ENCODE results near the gene SLC4A9.
A peak's percentile ranks its signal among the peaks of the same experiment; 100 is the strongest.

Gene SLC4A9

GRCh38 chr5:140400730-140401361 lies 40.9 kb downstream of the SLC4A9 start:
- H3K27ac ChIP-seq (ENCODE audit: low read depth, low read length, poor library complexity, severe bottlenecking), result peak overlapping the region; percentile 83
- H3K4me1 ChIP-seq (ENCODE audit: insufficient read depth, low read length, severe bottlenecking), result peaks cover 37% of the 10 kb centered on the region
- H3K9me3 ChIP-seq (ENCODE audit: low read length), result no peaks in the 10 kb centered on the region
- no peaks in the 10 kb centered on the region for H3K9me2 ChIP-seq (ENCODE audit: low read depth, low read length)
- H2AFZ ChIP-seq (ENCODE audit: low read length), result no peak overlapping the region
- peaks cover 5% of the 10 kb centered on the region; the same call in 1 of the 2 replicates for H3K36me3 ChIP-seq (ENCODE audit: insufficient read depth, low read length)
- TF ChIP-seq EZH2 (IDR thresholded peaks at IDR 0.05; ENCODE audit: borderline replicate concordance, low read length) (no peak), CTCF (IDR thresholded peaks at IDR 0.05; ENCODE audit: low read length) (no peak)
- H3F3A ChIP-seq (ENCODE audit: insufficient read depth, low read length), result no peaks in the 10 kb centered on the region
- H3K27me3 ChIP-seq (ENCODE audit: insufficient read depth, low read length), result no peaks in the 10 kb centered on the region
- H3K4me3 ChIP-seq (ENCODE audit: low read depth, low read length, poor library complexity, severe bottlenecking), result peak overlapping the region; percentile 87
- H3K79me2 ChIP-seq (ENCODE audit: insufficient read depth, low read length), result peaks cover 56% of the 10 kb centered on the region
- no peaks in the 10 kb centered on the region for H4K20me1 ChIP-seq (ENCODE audit: insufficient read depth, low read length)
- peak overlapping the region; percentile 87 for H3K9ac ChIP-seq (ENCODE audit: low read length)
- H3K4me2 ChIP-seq (ENCODE audit: low read length), result peak overlapping the region; percentile 84

- no peaks in the 10 kb centered on the region for H4K20me1 ChIP-seq (ENCODE audit: insufficient read depth, low read length)
- peak within 1 kb of the TSS; percentile 87 for H3K9ac ChIP-seq (ENCODE audit: low read length)
- H2AFZ ChIP-seq (ENCODE audit: low read length), result no peak within 1 kb of the TSS
- H3K4me3 ChIP-seq (ENCODE audit: low read depth, low read length, poor library complexity, severe bottlenecking), result peak within 1 kb of the TSS; percentile 87
- TF ChIP-seq EZH2 (IDR thresholded peaks at IDR 0.05; ENCODE audit: borderline replicate concordance, low read length), result no peak
- TF ChIP-seq CTCF (IDR thresholded peaks at IDR 0.05; ENCODE audit: low read length), result no peak
- peak within 1 kb of the TSS; percentile 83 for H3K27ac ChIP-seq (ENCODE audit: low read depth, low read length, poor library complexity, severe bottlenecking)
- H3K27me3 ChIP-seq (ENCODE audit: insufficient read depth, low read length), result no peaks in the 10 kb centered on the region
- no peaks in the 10 kb centered on the region for H3K9me2 ChIP-seq (ENCODE audit: low read depth, low read length)
- peak within 1 kb of the TSS; percentile 93 for H3K4me2 ChIP-seq (ENCODE audit: low read length)
- no peaks in the 10 kb centered on the region for H3F3A ChIP-seq (ENCODE audit: insufficient read depth, low read length)
- H3K9me3 ChIP-seq (ENCODE audit: low read length), result no peaks in the 10 kb centered on the region
- peaks cover 37% of the 10 kb centered on the region for H3K4me1 ChIP-seq (ENCODE audit: insufficient read depth, low read length, severe bottlenecking)
- peaks cover 63% of the 10 kb centered on the region for H3K79me2 ChIP-seq (ENCODE audit: insufficient read depth, low read length)
- H3K36me3 ChIP-seq (ENCODE audit: insufficient read depth, low read length), result peaks cover 11% of the 10 kb centered on the region
These were observed 41.6 kb downstream of the SLC4A9 start, which contains the start of gene ANKHD1 for GRCh38 chr5:140401362-140402257. Gene ANKHD1 (plus strand): TSS chr5:140401833. CDS start chr5:140401968, 135 bp downstream.

GRCh38 chr5:140402258-140403074 lies 42.5 kb downstream of the SLC4A9 start:
- Histone ChIP-seq H3K9me3 (ENCODE audit: low read length) (no peaks in the 10 kb centered on the region), H3K27me3 (ENCODE audit: insufficient read depth, low read length) (no peaks in the 10 kb centered on the region), H3K4me3 (ENCODE audit: low read depth, low read length, poor library complexity, severe bottlenecking) (peak overlapping the region; percentile 87), H3K36me3 (ENCODE audit: insufficient read depth, low read length) (peaks cover 15% of the 10 kb centered on the region), H2AFZ (ENCODE audit: low read length) (no peak overlapping the region), H3K9ac (ENCODE audit: low read length) (peak overlapping the region; percentile 80), H3K27ac (ENCODE audit: low read depth, low read length, poor library complexity, severe bottlenecking) (peak overlapping the region; percentile 82), H4K20me1 (ENCODE audit: insufficient read depth, low read length) (no peaks in the 10 kb centered on the region), H3F3A (ENCODE audit: insufficient read depth, low read length) (no peaks in the 10 kb centered on the region), H3K4me1 (ENCODE audit: insufficient read depth, low read length, severe bottlenecking) (peaks cover 37% of the 10 kb centered on the region), H3K79me2 (ENCODE audit: insufficient read depth, low read length) (peaks cover 72% of the 10 kb centered on the region), H3K9me2 (ENCODE audit: low read depth, low read length) (no peaks in the 10 kb centered on the region), H3K4me2 (ENCODE audit: low read length) (peak overlapping the region; percentile 93)
- no peak for TF ChIP-seq EZH2 (IDR thresholded peaks at IDR 0.05; ENCODE audit: borderline replicate concordance, low read length)
- no peak for TF ChIP-seq CTCF (IDR thresholded peaks at IDR 0.05; ENCODE audit: low read length)
